HG02763 (cell line): Measurements from ENCODE around the gene GALNT15.
A peak's percentile ranks its signal among the peaks of the same experiment; 100 is the strongest.

Experiments used
- ATAC-seq: cut with Tn5 transposase; IDR thresholded peaks from one replicate; pipeline ENCODE4 v1.9.1; 2021; ENCODE audit warnings: mild to moderate bottlenecking, moderate library complexity; ENCODE audit not compliant: unreplicated experiment

GALNT15 gene

DNA sequence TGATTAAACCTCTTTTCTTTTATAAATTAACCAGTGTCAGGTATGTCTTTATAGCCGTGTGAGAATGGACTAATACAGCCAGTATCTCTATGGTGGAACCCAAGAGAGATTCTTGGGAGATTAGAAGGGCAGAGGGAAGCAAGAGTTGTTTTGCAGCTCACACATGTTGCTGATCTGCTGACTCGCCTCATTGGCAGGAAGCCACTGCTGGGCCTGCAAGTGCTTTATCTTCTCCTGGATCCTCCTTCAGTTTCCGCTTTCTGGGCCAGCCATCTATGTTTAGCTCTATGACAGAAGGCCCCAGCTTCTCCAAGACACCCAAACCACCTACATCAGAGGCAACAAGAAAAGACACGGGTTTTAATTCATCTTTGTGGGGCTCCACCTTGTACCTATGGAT lies 23.4 kb upstream of the GALNT15 start:
- no peak for ATAC-seq

DNA sequence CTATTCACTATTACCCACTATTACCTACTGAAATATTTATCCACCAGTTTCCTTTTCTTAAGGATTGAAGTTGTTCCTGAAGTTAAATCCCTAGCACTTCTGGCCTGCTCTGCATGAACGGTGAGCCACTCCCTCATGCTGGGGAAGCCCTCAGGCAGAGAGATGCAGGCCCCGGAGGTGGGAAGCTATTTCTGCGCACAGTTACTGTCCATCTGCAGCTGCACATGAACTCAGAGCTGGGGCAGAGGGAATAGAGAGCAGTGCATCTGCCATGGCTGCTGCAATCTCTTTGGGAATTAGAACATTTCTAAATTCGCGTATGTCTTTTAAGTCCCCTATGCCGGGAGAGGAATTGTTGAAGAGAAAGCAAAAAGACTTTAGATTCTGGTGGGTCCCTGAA lies 6.3 kb upstream of the GALNT15 start:
- ATAC-seq = no peak

DNA sequence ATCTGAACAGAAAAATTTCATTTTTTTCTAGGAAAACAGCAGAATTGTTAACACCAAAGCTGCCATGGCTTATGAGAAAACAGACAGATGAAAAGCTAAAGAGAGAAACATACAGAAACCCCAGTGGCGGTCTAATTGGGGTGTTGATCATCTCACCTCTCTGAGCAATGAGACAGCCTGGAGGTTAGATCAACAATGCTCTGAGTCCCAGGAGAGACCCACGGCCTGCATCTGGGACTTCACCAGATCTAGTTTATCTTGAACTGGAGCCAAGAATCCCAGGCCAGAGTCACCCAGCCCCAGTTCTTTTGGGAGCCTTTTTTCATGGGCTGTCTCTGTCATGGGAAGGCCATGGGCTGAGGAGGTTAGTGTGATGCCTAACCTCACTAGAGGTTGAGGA lies 3.5 kb upstream of the GALNT15 start:
- no peak for ATAC-seq

DNA sequence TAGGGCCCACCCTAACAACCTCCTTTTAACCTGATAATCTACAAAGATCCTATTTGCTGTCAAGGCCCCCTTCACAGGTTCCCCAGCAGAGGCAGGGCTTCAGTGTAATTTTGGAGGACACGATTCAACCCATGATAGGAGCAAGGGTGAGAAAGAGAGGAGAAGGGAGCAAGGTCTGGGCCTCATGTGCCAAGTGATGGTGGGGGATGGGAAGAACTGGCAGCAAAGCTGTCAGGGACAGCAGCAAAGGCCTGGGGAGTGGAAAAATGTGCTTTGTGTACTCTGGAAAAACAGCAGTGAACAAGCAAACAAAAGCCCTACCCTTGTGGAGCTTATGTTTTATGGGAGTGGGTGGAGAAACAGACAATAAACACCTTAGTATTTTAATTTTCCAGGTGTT lies 2.7 kb upstream of the GALNT15 start:
- ATAC-seq = no peak

DNA sequence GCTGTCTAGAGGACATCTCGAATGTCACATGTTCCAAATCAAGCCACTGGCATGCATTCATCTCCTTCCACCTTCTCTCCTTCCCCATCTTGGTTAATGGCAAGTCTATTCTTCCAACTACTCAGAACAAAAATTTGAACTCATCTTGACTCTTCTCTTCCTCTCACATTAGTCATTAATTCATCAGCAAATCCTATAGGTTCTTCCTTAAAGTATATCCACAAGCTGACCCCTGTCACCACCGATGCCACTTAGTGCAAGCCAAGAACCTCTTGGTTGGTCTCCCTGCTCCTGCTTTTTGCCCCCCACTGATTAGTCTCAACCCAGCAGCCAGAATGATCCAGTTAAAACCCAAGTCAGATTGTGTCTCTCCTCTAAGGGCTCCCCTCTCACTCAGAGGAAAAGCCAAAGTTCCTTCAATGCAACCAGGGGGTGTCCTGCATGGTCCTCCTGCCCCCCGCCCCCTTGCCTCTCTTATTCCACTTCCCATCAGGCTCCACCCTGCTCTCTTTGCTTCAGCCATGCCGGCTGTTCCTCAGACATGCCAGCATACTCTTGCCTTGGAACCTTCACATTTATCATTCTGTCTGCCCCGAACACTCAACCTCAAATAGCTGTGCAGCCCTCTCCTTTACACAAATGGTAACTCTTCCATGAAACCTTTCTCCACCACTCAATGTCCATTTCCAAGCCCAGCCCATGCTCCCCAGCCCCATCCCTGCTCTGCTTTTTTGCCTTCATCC lies 1.0 kb upstream of the GALNT15 start:
- no peak for ATAC-seq

DNA sequence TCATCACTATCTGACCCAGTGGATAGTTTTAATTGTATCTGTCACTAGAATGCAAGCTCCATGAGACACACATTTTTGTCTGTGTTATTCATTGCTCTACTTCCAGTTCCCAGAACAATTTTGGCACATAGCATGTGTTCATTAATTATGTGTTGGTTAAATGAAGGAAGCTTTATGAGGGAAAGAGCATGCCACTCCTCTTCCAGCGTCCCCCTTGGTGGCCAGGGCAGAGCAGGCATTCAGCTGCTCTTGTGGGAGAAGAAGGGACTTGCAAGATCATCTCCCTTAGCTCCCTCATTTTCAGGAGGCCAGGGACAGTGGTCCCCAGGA lies 489 bp upstream of the GALNT15 start:
- no peak for ATAC-seq

DNA sequence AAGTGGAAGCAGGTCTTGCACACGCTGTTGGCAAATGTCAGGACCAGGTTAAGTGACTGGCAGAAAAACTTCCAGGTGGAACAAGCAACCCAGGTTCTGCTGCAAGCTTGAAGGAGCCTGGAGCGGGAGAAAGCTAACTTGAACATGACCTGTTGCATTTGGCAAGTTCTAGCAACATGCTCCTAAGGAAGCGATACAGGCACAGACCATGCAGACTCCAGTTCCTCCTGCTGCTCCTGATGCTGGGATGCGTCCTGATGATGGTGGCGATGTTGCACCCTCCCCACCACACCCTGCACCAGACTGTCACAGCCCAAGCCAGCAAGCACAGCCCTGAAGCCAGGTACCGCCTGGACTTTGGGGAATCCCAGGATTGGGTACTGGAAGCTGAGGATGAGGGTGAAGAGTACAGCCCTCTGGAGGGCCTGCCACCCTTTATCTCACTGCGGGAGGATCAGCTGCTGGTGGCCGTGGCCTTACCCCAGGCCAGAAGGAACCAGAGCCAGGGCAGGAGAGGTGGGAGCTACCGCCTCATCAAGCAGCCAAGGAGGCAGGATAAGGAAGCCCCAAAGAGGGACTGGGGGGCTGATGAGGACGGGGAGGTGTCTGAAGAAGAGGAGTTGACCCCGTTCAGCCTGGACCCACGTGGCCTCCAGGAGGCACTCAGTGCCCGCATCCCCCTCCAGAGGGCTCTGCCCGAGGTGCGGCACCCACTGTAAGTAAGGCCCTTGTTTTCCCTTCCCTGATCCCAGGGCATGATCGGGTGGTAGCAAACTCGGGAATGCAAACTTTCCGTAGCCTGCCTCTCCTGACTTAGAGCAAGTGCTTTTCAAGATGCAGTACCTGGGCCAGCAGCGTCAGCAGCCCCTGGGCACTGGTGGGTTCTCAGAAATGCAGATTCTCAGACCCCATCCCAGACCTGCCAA lies 759 bp downstream of the GALNT15 start:
- no peak for ATAC-seq

DNA sequence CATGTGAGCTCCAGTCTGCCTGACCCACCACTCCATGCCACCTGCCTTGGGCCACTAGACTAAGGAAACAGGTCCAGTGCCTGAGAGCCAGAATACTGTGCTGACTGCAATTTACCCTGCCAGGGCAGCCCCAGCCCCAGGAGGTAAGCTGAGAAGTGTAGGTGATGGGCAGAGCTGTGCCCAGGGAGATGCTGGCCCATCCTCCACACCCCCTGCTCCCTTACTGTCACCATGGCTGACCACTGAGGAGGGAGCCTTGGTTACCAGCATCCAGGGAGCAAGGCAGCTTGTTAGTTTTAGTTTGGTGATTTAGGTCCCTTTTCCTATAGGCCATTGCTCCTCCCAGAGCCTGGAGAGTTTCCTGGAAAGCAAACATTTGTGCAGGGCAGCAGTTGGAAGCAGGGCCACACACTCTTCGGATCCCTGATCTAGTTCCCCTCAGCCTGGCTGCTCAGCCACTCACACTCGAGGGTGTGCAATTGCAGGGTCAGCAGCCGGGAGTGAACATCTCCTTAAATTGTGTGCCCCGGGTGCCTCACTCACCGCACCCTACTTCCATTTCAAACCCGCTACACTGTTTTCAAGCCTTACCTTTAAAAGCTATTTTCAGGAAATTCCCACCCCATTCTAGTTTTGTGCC lies 2.0 kb downstream of the GALNT15 start:
- no peak for ATAC-seq

DNA sequence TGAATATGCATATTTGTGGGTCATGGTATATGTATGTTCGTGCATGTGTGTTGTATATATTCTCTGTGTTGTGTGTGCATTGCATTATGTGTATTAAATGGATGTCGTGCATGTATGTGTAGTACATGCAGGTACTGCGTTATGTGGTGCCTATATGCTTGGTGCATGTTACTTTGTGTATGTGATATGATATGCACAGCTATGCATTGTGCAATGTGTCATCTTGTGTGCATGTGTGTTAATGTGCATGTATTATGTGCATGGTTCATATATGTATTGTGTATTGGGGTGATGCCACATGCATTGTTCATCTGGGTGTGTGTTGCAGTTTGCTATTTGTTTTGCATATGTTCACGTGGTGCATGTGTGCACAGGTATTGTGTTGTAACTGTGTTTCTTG lies 2.9 kb downstream of the GALNT15 start:
- no peak for ATAC-seq

DNA sequence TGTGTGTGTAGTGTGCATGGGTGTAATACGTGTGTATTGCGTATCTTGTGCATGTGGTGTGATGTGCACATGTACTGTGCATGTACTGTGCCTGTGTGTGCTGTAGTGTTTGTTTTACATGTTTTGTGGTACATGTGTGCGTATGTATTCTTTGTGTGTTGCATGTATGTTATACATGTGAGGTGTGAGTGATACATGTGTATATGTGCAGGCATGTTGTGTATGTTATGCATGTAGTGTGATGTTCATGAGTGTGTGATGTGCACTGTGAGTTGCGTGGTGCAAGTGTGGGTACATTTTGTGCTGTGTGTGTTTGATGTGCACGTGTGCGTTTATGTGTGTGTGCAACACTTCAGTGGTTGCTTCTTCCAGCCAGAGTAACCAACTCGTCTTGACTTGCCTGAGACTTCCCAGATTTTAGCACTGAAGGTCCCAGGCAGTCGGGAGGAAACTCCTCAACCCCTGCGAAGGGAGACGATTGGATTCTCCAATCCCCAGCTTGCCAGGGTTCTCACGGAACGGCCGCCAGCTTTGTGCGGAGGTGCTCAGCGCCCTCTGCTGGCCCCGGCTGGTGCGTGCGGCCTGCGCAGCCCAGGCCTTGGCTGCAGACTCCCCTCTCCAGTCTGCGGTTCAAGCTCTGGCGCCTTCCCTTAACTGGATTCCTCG lies 3.6 kb downstream of the GALNT15 start:
- peak; percentile 63 for ATAC-seq

DNA sequence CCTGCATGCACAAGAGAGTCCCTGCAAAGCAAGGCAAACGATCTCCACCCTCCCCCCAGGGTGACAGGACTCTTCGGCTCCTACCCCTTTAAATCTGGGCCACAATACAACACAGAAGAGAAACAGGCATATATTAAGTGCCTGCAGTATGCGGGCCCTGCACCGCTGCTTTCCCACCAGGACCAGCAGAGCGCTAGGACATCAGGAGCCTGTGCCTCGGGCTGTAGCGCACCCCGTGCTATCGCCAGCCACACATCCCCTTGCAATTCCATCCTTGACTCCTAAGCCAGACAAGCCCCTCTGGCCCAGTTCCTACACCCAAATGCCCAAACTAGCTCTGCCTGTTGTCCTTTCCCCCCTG lies 4.1 kb downstream of the GALNT15 start:
- ATAC-seq = no peak

DNA sequence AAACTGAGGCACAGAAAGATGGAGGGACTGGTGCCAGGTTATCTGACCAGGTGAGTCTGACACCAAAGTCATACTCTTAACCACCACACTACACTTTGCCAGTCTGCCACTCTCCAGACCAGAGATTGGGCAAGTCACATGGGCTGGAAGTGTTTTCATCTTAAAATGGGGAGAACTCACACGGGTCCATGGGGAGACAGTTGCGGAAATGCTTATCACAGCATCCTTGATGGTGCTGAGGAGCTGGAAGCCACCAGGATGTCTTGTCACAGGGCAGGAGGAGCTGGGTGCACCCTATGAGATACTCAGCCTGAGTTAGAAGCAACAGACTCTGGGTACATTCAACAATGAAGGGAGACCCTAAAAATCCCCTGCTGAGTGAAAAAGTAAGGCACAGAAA lies 4.8 kb downstream of the GALNT15 start:
- ATAC-seq = no peak

DNA sequence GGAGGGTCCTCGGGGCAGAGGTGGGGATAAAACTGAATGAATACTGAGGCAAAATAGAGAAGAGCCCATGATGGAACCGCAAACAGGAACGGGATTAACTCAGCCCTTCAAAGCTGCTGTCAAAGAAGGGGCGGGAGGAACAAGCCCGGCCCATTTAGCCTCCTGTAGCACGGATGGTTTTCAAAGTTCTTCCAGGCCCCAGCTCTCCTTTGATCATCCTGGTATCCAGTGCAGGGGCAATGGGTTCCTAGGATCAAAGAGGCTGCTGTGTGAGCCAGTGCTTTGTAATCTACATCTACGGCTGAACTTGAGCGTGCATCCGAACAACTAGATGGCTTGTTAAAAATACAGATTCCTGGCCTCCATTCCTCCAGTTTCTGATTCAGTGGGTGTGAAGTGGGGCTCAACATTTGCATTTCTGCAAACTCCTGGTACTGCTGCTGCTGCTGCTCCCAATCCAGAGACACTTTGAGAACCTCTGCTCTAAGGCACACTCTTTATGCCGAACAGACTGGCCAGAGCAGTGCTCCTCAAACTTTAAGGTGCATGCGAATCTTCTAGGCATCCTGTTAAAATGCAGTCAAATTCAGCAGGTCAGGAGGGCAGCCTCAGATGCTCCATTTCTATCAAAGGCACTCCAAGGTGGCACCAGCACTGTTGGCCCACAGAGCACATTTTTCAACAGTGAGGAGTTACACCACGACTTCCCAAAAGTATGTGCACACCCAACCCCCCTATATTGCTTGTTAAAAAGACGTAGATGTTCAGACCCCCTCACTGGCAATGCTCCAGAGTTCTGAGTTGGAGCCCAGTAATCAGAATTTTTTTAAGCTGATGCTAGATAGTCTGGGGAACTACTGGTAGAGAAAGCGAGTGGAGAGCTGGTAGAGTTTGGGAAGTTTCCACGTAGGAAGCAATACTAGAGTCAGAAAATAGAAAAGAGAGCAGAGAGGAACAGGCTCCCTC lies 5.6 kb downstream of the GALNT15 start:
- no peak for ATAC-seq

DNA sequence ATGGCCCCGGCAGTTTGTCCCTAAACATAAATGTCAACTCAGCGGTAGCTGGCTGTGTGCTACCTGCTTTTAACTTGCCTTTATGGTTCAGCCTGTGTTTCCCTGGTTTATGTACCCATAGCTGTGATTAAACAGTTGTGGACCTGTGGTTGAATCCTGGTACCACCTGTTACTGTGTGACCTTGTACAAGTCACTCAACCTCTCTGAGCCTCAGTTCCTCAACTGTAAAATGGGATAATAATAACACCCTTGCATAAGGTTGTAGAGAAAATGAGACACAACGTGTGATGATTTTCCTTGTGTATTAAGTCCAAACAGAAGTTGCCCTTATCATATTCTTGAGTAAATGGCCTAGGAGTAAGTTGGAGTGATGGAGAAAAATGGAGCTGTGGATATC lies 6.3 kb downstream of the GALNT15 start:
- ATAC-seq = no peak

DNA sequence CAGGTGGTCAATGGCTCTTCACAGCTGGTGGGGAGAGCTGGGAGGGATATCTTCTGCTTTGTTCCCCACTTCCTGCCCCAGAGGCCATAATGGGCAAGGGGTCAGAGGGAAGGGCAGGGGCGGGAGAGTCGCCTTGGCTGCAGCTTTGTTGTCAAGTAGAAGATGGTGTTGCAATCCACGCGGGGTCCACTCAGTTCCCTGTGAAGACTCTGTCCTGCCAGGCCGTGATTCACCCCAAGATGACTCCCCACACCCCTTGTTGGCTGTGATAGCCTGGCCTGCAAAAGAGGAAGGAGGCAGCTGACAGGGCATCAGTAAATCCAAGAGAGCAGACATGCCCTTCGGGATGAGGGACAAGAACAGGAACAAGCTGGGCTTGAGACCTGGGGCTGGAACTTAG lies 6.9 kb downstream of the GALNT15 start:
- ATAC-seq = no peak

DNA sequence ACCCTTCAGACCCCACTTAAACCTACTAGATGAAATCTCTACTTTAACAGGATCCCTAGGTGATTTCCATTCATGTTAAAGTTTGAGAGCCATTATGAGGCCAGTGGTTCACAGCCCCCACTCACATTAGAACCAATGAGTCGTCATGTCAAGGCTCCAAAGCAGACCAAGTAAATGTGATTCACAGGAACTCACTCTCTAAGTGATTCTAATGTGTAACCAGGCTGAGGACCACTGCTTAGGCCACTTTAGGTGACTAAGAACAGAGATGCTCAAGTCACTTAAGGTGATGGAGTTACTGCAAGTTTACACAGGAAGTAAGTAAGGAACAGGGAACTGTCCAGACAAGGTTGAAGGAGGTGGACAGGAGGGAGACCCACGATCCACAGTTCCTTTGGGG lies 7.7 kb downstream of the GALNT15 start:
- ATAC-seq = no peak

DNA sequence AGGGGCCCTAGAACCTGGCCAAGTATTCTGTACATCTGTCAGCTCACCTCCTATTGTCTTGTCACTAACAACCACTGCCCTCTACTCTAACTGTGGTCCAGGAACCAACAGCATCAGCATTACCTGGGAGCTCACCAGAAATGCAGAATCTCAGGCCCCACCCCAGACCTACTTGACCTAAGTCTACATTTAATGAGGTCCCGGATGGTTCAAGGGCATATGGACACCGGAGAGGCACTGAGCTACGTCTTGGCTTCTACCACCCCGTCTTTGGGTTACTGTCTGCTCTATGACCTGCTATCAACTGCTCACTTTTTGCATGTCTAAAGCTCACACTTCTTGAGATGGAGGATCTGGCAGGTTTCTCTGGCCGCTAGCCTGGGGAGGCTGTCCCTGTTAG lies 8.1 kb downstream of the GALNT15 start:
- ATAC-seq = no peak

DNA sequence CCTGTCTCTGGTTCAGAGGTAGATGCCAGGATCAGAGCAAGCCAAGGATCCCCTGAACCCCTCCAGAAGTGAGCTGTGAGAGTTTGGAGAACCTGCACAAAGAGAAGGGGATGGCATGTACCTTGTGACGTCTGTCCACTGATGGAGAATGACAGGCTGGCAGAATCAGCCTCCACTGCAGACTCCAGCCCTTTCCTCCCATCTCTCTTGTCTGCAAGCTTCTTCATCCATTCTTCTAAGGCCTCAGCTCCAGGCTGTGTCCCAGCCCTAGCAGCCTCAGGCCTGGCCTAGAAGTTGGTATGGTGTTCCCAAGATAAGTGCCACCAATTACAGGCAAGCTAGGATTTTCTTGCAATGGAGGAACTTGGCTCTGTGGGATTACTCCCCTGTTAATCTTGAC lies 8.6 kb downstream of the GALNT15 start:
- no peak for ATAC-seq

DNA sequence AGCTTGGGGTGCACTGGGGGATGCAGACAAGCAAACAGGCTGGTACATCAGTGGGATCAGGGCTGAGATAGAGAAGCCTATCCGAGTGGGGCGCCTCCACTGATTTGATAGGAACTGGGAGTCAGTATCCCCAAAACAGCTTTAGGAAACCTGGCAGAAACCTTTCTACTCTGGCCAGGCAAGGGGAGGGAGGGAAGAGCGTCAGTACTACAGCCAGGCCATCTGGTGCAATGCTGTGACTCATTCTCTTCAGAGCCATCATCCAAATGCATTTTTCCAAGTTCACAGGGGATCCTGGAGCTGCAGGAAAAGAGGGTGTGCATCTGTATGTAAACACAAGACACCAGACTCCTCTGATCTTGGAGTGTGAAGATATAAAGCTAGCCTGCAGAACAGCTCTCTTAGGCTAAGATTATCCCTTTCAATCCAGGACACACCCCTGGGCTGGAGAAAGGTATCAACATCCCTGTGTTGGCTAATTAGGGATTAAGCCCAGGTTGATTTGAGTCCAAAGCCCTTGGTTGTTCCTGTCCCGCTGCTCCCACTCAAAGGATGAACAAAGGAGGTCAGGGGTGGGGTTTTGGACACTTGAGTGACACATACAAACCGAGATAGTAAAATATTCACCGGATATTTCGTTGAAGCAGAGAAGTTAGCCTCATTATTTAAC lies 9.3 kb downstream of the GALNT15 start:
- no peak for ATAC-seq

DNA sequence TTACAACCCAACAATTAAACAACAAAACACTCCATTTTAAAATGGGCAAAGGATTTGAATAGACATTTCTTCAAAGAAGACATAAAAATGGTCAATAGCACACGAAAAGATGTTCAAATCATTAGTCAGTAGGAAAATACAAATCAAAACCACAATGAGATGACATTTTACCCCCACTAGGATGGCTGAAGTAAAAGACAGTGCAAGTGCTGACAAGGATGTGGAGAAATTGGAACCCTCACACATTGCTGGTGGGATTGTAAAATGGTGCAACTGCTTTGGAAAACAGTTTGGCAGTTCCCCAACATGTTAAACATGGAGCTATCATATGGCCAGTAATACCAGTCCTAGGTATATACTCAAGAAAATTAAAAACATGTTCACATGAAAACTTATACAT lies 11.6 kb downstream of the GALNT15 start:
- ATAC-seq = no peak
